ENCODE measurements around the gene PDSS2.

DNA sequence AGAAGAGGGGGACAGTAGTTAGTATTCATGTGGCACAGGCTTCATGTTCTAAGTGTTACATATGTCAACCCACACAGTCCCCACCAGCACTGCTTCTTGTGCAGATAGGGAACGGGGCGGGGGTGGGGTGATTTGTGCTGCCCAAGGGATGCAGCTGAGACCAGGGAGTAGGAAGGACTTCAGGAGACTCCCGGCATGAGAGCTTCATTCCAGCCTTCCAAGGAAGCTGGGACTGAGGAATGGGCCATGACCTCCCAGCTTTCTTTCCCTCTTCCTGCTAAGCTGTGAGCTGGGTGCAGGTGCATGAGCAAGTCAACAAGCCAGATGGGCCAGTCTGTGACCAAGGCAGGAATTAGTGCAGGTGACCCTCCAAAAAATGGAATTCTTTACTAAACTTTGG lies 353.2 kb downstream of the PDSS2 start:
- TF ChIP-seq, protein P1, sequence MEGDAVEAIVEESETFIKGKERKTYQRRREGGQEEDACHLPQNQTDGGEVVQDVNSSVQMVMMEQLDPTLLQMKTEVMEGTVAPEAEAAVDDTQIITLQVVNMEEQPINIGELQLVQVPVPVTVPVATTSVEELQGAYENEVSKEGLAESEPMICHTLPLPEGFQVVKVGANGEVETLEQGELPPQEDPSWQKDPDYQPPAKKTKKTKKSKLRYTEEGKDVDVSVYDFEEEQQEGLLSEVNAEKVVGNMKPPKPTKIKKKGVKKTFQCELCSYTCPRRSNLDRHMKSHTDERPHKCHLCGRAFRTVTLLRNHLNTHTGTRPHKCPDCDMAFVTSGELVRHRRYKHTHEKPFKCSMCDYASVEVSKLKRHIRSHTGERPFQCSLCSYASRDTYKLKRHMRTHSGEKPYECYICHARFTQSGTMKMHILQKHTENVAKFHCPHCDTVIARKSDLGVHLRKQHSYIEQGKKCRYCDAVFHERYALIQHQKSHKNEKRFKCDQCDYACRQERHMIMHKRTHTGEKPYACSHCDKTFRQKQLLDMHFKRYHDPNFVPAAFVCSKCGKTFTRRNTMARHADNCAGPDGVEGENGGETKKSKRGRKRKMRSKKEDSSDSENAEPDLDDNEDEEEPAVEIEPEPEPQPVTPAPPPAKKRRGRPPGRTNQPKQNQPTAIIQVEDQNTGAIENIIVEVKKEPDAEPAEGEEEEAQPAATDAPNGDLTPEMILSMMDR (IDR thresholded peaks at IDR 0.05; ENCODE audit: insufficient read depth, low read length, poor library complexity, severe bottlenecking): no peak
- no peak for TF ChIP-seq EZH2phosphoT487 (conservative IDR thresholded peaks at IDR 0.05; ENCODE audit: low read length)

Data from SU-DHL-6 (cell line).